ENCODE results near the gene SEMA4D.

SEMA4D gene

GRCh38 chr9:89513837-89514236 is 15.9 kb upstream of the SEMA4D start:
- H3K27me3 ChIP-seq (ENCODE audit: insufficient read depth, poor library complexity, severe bottlenecking), result no peaks in the 10 kb centered on the region
- TF ChIP-seq CTCF (IDR thresholded peaks at IDR 0.05; ENCODE audit: insufficient read depth, low read length) (no peak), SPI1 (IDR thresholded peaks at IDR 0.05; ENCODE audit: borderline replicate concordance, low read depth) (no peak), GABPA (IDR thresholded peaks at IDR 0.05; ENCODE audit: low read depth) (no peak), REST (IDR thresholded peaks at IDR 0.05; ENCODE audit: insufficient replicate concordance, low read depth) (no peak), POLR2AphosphoS5 (IDR thresholded peaks at IDR 0.05; ENCODE audit: low read depth) (no peak)
- no peak overlapping the region for H3K4me3 ChIP-seq (replicated peaks; ENCODE audit: insufficient read depth, low read length)
- H3K27ac ChIP-seq (replicated peaks), result no peak overlapping the region
- DNase-seq (ENCODE audit: low read depth in 1 of 2, low spot score in 1 of 2), result no peak

- TF ChIP-seq REST (IDR thresholded peaks at IDR 0.05; ENCODE audit: insufficient replicate concordance, low read depth) (no peak), GABPA (IDR thresholded peaks at IDR 0.05; ENCODE audit: low read depth) (no peak), CTCF (IDR thresholded peaks at IDR 0.05; ENCODE audit: insufficient read depth, low read length) (no peak), POLR2AphosphoS5 (IDR thresholded peaks at IDR 0.05; ENCODE audit: low read depth) (no peak), SPI1 (IDR thresholded peaks at IDR 0.05; ENCODE audit: borderline replicate concordance, low read depth) (no peak)
- DNase-seq (ENCODE audit: low read depth in 1 of 2, low spot score in 1 of 2), result no peak
- H3K4me3 ChIP-seq (replicated peaks; ENCODE audit: insufficient read depth, low read length), result no peak overlapping the region
- no peak overlapping the region for H3K27ac ChIP-seq (replicated peaks)
- H3K27me3 ChIP-seq (ENCODE audit: insufficient read depth, poor library complexity, severe bottlenecking), result no peaks in the 10 kb centered on the region
Measured at GRCh38 chr9:89512382-89512781, 14.5 kb upstream of the SEMA4D start.

- no peak for TF ChIP-seq POLR2AphosphoS5 (IDR thresholded peaks at IDR 0.05; ENCODE audit: low read depth)
- no peak for TF ChIP-seq REST (IDR thresholded peaks at IDR 0.05; ENCODE audit: insufficient replicate concordance, low read depth)
- peak; percentile 62 for TF ChIP-seq SPI1 (IDR thresholded peaks at IDR 0.05; ENCODE audit: borderline replicate concordance, low read depth)
- no peak for TF ChIP-seq GABPA (IDR thresholded peaks at IDR 0.05; ENCODE audit: low read depth)
- no peak for TF ChIP-seq CTCF (IDR thresholded peaks at IDR 0.05; ENCODE audit: insufficient read depth, low read length)
- DNase-seq (ENCODE audit: low read depth in 1 of 2, low spot score in 1 of 2), result peak in 1 of 2 experiments; percentile 53
- no peak overlapping the region for H3K4me3 ChIP-seq (replicated peaks; ENCODE audit: insufficient read depth, low read length)
- H3K27me3 ChIP-seq (ENCODE audit: insufficient read depth, poor library complexity, severe bottlenecking), result no peaks in the 10 kb centered on the region
- peak overlapping the region; percentile 45 for H3K27ac ChIP-seq (replicated peaks)
Measured at GRCh38 chr9:89508951-89509615, 11.2 kb upstream of the SEMA4D start.

Data from HL-60 (cell line).